ENCODE data around the gene GMDS.

GMDS gene

DNA sequence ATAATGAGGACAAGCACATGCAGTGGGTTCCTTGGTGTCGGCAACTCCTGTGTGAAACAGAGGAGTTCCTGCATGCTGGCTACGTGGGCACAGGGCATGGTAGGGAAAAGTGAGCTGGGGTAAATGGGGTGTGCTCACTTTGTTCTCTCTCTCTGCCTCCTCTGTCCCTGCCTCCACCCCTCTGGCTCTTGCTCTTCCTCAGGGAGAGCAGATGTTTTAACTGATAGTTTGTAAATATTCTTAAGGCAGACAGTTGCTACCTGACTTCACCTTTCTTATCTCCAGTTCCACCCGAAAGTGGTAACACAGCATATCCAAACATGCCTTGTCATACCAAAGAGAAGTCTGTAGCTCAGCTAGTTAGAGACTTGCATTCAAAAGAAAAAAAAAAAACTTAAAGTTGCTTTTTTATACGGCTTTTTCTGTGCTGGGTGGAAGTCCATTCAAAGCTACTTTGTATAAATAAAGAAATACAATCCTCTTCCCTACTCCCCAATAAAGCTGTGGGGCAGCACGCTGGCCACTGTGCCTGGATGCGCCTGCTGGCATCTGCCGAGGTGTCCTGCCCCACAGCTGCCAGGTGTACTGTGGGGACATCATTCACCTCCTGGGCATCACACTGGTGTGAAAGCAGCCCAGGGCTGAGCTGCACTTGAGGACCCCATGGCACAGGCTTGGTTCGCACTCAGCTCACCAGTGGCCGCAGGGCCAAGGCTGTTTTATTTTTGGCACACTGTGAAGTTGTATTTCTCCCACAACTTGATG is 542.1 kb downstream of the GMDS start:
- Histone ChIP-seq H3K36me3 (no peaks in the 10 kb centered on the region), H3K27me3 (no peaks in the 10 kb centered on the region), H3K4me1 (peaks cover 10% of the 10 kb centered on the region), H3K9me3 (no peaks in the 10 kb centered on the region), H3K4me3 (ENCODE audit: low read depth, low read length) (no peak overlapping the region)
- DNase-seq = no peak
- TF ChIP-seq, protein P1, sequence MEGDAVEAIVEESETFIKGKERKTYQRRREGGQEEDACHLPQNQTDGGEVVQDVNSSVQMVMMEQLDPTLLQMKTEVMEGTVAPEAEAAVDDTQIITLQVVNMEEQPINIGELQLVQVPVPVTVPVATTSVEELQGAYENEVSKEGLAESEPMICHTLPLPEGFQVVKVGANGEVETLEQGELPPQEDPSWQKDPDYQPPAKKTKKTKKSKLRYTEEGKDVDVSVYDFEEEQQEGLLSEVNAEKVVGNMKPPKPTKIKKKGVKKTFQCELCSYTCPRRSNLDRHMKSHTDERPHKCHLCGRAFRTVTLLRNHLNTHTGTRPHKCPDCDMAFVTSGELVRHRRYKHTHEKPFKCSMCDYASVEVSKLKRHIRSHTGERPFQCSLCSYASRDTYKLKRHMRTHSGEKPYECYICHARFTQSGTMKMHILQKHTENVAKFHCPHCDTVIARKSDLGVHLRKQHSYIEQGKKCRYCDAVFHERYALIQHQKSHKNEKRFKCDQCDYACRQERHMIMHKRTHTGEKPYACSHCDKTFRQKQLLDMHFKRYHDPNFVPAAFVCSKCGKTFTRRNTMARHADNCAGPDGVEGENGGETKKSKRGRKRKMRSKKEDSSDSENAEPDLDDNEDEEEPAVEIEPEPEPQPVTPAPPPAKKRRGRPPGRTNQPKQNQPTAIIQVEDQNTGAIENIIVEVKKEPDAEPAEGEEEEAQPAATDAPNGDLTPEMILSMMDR (IDR thresholded peaks at IDR 0.05; ENCODE audit: low read depth, low read length) = no peak

DNA sequence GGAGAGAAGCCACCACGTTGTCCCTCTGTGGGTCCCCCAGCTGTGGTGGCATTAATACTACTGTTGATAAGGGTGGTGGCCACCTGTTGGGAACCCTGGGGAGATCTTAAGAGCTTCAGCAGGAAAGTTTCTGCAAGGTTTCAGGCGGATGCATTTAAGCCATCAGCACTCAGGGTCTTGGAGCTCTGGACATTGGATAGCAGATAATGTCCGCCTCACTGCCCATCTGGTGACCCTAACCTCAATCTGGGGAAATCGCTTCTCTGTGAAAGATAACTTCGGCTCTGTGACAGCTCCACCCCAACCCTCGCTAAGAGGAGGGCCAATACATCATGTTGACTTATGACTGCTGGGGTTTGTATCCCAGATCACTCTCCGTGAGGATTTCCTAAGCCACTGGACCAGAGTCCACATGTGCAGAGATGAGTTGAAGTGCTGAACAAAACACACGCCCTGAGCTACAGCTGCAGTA is 542.8 kb downstream of the GMDS start:
- TF ChIP-seq, protein P1 (IDR thresholded peaks at IDR 0.05; ENCODE audit: low read depth, low read length) = no peak

DNA sequence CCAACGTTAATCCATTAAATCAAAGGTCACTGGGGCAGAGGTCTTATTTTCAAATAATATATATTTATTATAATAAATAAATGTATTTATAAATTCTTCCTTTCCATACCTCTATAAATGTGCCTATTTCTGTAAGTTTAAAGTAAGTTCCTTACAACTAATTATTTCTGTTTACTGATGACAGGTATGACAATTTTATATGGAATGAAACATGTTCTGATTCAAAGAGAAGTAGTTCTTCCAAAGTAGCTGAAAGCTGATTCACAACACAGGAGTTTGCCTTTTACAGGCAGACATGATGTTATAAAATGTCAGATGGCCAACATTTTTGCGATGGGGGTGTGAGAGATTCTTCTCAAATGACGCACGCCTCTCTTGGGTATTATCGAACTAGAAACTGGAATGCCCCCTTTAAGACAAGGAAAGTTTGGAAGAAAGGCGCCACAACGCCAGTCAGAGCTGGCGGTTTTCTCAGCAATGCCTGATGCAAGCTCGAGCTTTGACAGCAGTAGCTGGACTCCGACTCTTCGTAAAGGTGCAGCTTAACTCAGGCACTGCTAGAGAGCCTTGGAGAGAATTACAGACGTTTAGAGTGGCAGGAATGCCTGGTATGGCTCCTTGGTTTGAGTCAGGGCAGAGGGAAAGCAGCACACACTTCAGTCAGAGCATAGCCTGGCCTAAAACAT is 543.6 kb downstream of the GMDS start:
- Histone ChIP-seq H3K36me3 (no peaks in the 10 kb centered on the region), H3K9me3 (no peaks in the 10 kb centered on the region), H3K4me1 (peaks cover 10% of the 10 kb centered on the region), H3K27me3 (no peaks in the 10 kb centered on the region), H3K4me3 (ENCODE audit: low read depth, low read length) (no peak overlapping the region)
- DNase-seq = no peak
- TF ChIP-seq, protein P1 (IDR thresholded peaks at IDR 0.05; ENCODE audit: low read depth, low read length) = no peak

More for the DNA sequence above, 542.8 kb downstream of the GMDS start:
- no peaks in the 10 kb centered on the region for H3K36me3 ChIP-seq
- no peaks in the 10 kb centered on the region for H3K27me3 ChIP-seq
- H3K4me3 ChIP-seq (ENCODE audit: low read depth, low read length) = no peak overlapping the region
- H3K4me1 ChIP-seq = peaks cover 10% of the 10 kb centered on the region
- DNase-seq = no peak
- no peaks in the 10 kb centered on the region for H3K9me3 ChIP-seq

DNA sequence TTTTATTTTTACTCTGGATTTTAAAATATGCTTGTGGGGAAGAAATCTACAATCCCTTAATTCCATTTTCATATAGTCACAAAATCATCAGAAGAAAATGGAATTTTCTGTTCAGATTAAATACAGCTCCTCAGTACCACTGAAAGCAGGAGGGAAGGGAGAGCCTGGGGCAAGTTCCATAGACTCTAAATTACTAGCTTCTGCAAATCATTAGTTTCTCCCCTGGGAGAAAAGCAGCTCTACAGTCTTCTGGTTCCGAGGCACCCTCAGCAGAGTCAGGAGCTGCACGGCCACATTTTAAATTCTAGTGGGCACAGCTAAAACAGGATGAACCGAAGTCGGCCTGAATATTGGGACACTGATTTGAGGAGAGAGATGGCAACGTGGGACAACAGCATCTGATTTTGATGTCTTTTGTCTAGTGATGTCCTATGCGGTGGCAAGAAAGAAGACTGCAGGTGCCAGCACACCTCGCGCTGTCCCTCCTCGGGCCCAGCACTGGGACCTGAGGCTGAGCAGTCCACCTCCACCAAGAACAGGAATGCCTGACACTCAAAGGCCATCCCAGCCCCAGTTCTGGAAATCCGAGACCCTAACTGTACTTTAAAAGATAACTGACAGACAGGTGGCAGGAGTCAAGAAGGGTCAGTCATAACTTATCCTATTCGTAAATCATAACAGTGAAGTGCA is 545.0 kb downstream of the GMDS start:
- DNase-seq = peak; percentile 57
- Histone ChIP-seq H3K4me1 (peaks cover 12% of the 10 kb centered on the region), H3K9me3 (no peaks in the 10 kb centered on the region), H3K4me3 (ENCODE audit: low read depth, low read length) (no peak overlapping the region), H3K27me3 (no peaks in the 10 kb centered on the region), H3K36me3 (no peaks in the 10 kb centered on the region)
- TF ChIP-seq, protein P1 (IDR thresholded peaks at IDR 0.05; ENCODE audit: low read depth, low read length) = no peak

DNA sequence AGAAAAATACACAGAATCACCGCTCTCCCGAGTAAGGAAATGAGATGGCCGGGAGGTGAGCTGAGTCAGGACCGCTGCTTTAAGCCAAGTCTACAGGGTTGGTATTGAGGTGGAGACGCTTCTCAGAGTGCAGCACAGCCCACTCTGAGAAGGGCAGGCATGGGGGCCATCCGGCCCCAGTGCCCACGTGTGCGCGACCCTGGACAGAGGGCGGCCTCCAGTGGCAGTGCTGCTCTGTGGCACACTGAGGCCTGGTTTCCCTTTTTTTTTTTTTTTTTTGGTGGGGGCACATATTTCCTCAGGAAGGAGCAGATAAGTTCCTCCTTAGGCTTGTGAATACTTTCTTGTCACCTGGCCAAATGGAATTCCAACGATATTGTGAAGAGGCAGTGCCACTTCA is 546.9 kb downstream of the GMDS start:
- H3K36me3 ChIP-seq = no peaks in the 10 kb centered on the region

More for the DNA sequence above, 546.9 kb downstream of the GMDS start:
- H3K9me3 ChIP-seq = no peaks in the 10 kb centered on the region
- H3K4me1 ChIP-seq = peaks cover 16% of the 10 kb centered on the region
- no peak for DNase-seq
- TF ChIP-seq, protein P1 (IDR thresholded peaks at IDR 0.05; ENCODE audit: low read depth, low read length) = no peak
- no peaks in the 10 kb centered on the region for H3K27me3 ChIP-seq
- no peak overlapping the region for H3K4me3 ChIP-seq (ENCODE audit: low read depth, low read length)
